Erythroblast (primary cell): Measurements from ENCODE around the gene HTRA2.
A peak's percentile ranks its signal among the peaks of the same experiment; 100 is the strongest.

Experiments used
- GATA1 ChIP-seq: IDR thresholded peaks from 2 replicates; pipeline ENCODE4 v1.6.1; 2011; ENCODE audit warnings: low read depth, mild to moderate bottlenecking, control low read depth, low read length, moderate library complexity
- POLR2A ChIP-seq: IDR thresholded peaks from 2 replicates; pipeline ENCODE4 v1.6.1; 2011; ENCODE audit warnings: mild to moderate bottlenecking, low read length

DNA sequence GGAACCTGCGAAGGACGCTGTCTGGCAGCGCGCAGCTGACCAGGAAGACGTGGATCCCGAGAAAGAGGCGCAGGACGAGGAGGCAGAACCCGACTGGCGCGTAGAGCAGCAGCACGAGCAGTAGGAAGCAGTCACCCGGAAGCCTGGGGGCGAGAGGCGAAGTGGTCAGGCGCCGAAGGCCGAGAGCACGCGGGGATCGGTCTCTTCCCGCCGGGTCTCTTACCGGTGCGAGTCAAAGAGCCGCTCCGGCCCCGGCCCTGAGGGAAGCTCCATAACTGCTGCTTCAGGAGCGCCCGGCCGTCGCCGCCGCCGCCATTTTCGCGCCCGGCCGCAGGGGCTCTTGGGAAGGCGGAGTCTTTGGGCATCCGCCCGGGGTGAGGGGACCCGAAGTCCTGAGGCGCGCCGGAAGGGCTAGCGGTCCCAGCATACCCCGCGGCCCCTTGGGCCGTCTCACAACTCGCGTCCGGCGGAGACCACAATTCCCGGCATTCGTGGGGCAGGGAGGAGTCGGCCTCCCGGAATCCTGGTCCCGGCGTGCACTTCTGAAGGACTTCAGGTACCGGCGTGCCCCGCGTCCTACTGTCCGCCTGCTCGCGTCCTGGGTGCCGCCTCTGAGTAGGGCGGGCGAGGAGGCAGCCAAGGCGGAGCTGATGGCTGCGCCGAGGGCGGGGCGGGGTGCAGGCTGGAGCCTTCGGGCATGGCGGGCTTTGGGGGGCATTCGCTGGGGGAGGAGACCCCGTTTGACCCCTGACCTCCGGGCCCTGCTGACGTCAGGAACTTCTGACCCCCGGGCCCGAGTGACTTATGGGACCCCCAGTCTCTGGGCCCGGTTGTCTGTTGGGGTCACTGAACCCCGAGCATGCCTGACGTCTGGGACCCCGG is at the start of gene HTRA2, which contains the start of gene AUP1:
- TF ChIP-seq POLR2A (peak; percentile 95), GATA1 (no peak)
